Spleen (tissue), 7 donors: ENCODE data around the gene PLEKHJ1.
A peak's percentile ranks its signal among the peaks of the same experiment; 100 is the strongest.

ENCODE experiments used
- POLR2A ChIP-seq, 3 donors: fragments of 450-650 bp; IDR thresholded peaks; one replicate each; pipeline ENCODE4 v1.5.1; 2017; ENCODE audit warnings: antibody characterized with exemption in 3 of 3, mild to moderate bottlenecking in 1 of 3
- POLR2AphosphoS5 ChIP-seq, 3 donors: sonication (generic); formaldehyde crosslinking; IDR thresholded peaks; one replicate each; pipeline ENCODE4 v1.5.1; 2017; ENCODE audit warnings: antibody characterized with exemption in 3 of 3
- TF ChIP-seq, protein P1 (sequence below), 11 experiments: fragments of 200-600 bp in 7 of 11; fragments of 450-650 bp in 4 of 11; sonication (generic) in 4 of 11; IDR thresholded peaks in 8 of 11; conservative IDR thresholded peaks in 3 of 11; 1 replicate in 7 of 11; 2 replicates in 4 of 11; pipeline versions ENCODE4 v1.4.0 to v1.8.0; 2016 to 2021; ENCODE audit warnings: antibody characterized with exemption in 11 of 11, inconsistent platforms in 4 of 11, mild to moderate bottlenecking in 1 of 11
- donor health status: DM: no; HTN: no; CAD: no; lungs with moderate emphysema.
- donor health status: DM: no; HTN: no; CAD: no.
- donor health status: DM: no; HTN: no; CAD: no.

DNA sequence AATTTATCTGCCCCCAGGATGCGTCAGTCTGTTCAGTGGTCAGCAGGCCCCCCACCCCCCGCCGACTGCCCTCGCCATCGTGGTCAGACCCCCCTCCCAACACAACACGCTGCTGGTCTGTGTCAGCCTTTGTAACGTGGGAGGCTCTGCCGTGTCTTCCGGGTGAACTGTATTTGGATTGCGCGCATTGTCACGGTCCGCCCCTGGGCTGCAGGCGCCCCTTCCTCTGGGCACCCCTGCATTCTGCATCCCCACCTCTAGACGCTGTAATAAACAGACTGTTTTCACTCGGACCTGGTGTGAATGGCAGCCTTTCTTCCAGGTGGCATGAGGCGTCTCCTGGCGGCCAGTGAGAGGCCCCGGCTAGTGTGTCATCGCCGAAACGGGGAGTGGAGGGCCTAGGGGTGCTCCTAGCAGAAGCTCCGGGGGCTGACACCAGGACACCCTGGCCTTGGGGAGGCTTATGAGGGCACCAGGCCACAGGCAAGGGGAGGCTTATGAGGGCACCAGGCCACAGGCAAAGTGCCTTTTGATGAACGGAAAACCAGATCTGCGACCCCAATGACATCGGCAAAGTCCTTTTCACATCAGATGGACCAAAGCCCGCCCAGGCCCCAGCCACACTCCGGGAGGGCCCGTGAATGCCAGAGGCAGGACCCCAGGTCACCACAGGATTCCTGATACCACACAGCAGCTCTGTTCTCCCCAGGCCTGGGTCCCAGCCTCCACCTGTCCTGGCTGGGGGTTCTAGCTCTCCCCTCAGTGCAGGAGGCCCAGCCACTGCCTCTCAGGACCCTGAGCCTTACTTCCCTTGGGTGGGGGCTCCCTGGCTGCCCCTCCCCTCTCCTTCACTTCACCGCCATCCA, 3.6 kb downstream of the PLEKHJ1 start:
- peak in 1 of 3 donors; percentile 3 for TF ChIP-seq POLR2AphosphoS5 (IDR thresholded peaks at IDR 0.05)
- TF ChIP-seq, protein P1, sequence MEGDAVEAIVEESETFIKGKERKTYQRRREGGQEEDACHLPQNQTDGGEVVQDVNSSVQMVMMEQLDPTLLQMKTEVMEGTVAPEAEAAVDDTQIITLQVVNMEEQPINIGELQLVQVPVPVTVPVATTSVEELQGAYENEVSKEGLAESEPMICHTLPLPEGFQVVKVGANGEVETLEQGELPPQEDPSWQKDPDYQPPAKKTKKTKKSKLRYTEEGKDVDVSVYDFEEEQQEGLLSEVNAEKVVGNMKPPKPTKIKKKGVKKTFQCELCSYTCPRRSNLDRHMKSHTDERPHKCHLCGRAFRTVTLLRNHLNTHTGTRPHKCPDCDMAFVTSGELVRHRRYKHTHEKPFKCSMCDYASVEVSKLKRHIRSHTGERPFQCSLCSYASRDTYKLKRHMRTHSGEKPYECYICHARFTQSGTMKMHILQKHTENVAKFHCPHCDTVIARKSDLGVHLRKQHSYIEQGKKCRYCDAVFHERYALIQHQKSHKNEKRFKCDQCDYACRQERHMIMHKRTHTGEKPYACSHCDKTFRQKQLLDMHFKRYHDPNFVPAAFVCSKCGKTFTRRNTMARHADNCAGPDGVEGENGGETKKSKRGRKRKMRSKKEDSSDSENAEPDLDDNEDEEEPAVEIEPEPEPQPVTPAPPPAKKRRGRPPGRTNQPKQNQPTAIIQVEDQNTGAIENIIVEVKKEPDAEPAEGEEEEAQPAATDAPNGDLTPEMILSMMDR (IDR thresholded peaks at IDR 0.05 in 8 of 11, conservative IDR thresholded peaks at IDR 0.05 in 3 of 11), result no peak
- TF ChIP-seq POLR2A (IDR thresholded peaks at IDR 0.05), result no peak
